ENCODE data around the gene AADAC.
"Not testable (repeated sequence)": the region's sequence is repeated elsewhere in the genome, so short reads cannot be mapped to it uniquely, and the experiment has no call there.

The AADAC gene

DNA sequence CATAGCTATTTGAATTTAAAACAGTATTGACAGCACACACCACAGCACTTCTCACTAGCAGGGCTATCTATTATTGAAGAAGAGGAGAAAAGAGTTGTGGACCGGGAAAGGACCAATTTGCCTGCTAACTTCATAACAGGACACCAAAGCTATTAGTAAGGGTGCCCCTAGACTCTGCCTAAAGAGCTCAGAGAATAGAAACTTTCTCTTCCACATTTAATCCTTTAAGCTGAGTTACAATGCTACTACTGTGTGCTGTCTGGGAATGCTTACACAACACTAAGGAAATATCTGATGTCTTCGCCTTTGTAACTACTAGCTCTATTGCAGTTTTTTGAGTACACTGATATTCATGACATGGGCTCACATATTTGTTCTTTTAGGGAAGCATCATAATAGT is 13.5 kb upstream of the AADAC start:
- H3K9ac ChIP-seq (ENCODE audit: low read length) = no peak overlapping the region
- no peaks in the 10 kb centered on the region for H3K27me3 ChIP-seq (ENCODE audit: control insufficient read depth, insufficient read depth, low read length)
- H3K4me1 ChIP-seq (ENCODE audit: control insufficient read depth, low read depth, low read length) = no peaks in the 10 kb centered on the region
- H3K27ac ChIP-seq (ENCODE audit: low read length) = no peak overlapping the region
- H3K36me3 ChIP-seq (ENCODE audit: control insufficient read depth, low read depth, low read length) = no peaks in the 10 kb centered on the region
- H3K9me3 ChIP-seq (ENCODE audit: control insufficient read depth, low read depth, low read length) = no peaks in the 10 kb centered on the region
- no peak overlapping the region for H3K4me3 ChIP-seq (ENCODE audit: low read length)

DNA sequence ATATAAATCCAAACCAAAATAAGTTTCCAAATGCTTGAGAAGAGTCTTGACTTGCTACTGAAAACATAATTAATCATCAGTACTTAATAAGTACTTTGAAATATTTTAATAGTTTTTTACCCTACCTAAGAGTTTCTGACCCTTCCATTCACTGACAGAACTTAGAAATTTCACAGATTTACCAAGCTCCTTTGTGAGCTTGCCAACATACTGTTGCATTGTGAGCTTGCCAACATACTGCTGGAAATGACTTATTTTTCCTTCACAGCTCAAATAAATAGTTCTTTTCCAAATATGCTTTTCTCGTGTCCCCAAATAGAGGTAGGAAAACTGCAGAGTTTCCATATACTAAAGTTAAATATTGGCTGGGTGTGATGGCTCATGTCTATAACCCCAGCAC is 9.6 kb upstream of the AADAC start:
- Histone ChIP-seq H3K27ac (ENCODE audit: low read length) (no peak overlapping the region), H3K9me3 (ENCODE audit: control insufficient read depth, low read depth, low read length) (no peaks in the 10 kb centered on the region), H3K4me3 (ENCODE audit: low read length) (no peak overlapping the region), H3K9ac (ENCODE audit: low read length) (no peak overlapping the region), H3K4me1 (ENCODE audit: control insufficient read depth, low read depth, low read length) (no peaks in the 10 kb centered on the region), H3K36me3 (ENCODE audit: control insufficient read depth, low read depth, low read length) (no peaks in the 10 kb centered on the region), H3K27me3 (ENCODE audit: control insufficient read depth, insufficient read depth, low read length) (no peaks in the 10 kb centered on the region)

DNA sequence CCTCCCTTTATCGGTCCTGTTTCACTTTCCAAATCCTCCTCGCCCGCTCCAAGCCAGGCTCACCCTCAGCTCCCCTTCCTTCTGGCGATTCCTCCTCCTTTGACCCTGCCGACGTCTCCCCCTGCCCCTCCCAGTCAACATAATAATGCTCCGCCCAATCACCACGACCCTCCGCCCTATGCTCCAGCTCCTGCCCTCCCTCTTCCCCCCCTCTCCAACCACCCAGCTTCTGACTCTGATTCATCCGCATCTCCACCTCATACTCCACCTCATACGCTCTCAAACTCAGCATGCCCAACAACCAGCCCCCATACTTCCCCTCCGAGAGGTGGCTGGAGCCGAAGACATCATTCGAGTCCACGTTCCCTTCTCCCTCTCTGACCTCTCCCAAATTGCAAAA is 7.1 kb upstream of the AADAC start:
- Histone ChIP-seq H3K9me3 (ENCODE audit: control insufficient read depth, low read depth, low read length) (no peaks in the 10 kb centered on the region), H3K4me3 (ENCODE audit: low read length) (no peak overlapping the region), H3K27me3 (ENCODE audit: control insufficient read depth, insufficient read depth, low read length) (no peaks in the 10 kb centered on the region), H3K4me1 (ENCODE audit: control insufficient read depth, low read depth, low read length) (no peaks in the 10 kb centered on the region), H3K36me3 (ENCODE audit: control insufficient read depth, low read depth, low read length) (no peaks in the 10 kb centered on the region), H3K27ac (ENCODE audit: low read length) (no peak overlapping the region), H3K9ac (ENCODE audit: low read length) (no peak overlapping the region)

DNA sequence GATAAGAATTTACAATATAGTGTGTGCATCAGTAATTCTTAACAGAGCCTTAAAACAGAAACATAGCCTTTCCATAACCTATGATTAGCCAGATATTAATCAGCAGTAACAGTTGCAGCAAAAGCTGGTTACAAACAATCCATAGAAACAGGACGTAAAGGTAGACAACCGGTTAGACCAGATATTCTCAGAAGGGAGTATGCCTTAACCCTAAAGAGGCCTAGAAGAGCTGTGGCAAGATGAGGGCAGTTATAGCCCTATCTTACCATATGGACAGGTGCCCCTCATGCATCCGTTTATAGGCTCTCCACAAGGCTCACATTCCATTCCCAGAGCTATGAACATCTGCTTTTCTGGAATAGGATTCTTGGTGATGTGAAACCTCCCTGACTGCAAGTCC is 5.0 kb upstream of the AADAC start:
- not testable (repeated sequence) for H3K36me3 ChIP-seq (ENCODE audit: control insufficient read depth, low read depth, low read length); H3K27me3 ChIP-seq (ENCODE audit: control insufficient read depth, insufficient read depth, low read length); H3K4me3 ChIP-seq (ENCODE audit: low read length); H3K9ac ChIP-seq (ENCODE audit: low read length); H3K9me3 ChIP-seq (ENCODE audit: control insufficient read depth, low read depth, low read length); H3K27ac ChIP-seq (ENCODE audit: low read length); H3K4me1 ChIP-seq (ENCODE audit: control insufficient read depth, low read depth, low read length)

DNA sequence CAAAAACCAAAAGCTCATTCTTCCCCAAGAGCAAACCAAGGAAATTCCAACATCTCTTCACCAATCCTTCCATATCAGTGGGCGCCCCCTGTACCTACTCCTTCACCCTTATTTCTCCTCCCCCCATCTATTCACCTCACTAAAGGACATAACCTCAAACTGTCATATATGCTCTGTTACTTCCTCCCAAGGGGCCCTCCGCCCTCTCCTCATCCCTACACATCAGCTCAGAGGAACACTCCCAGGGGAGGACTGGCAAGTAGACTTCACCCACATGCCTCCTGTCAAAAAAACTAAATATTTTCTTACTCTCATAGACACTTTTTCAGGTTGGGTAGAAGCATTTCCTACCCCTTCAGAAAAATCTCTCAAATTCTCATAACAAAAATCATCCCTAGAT is 2.4 kb upstream of the AADAC start:
- no peaks in the 10 kb centered on the region for H3K9me3 ChIP-seq (ENCODE audit: control insufficient read depth, low read depth, low read length)
- H3K4me3 ChIP-seq (ENCODE audit: low read length) = no peak overlapping the region
- H3K4me1 ChIP-seq (ENCODE audit: control insufficient read depth, low read depth, low read length) = no peaks in the 10 kb centered on the region
- H3K9ac ChIP-seq (ENCODE audit: low read length) = no peak overlapping the region
- H3K36me3 ChIP-seq (ENCODE audit: control insufficient read depth, low read depth, low read length) = no peaks in the 10 kb centered on the region
- H3K27ac ChIP-seq (ENCODE audit: low read length) = no peak overlapping the region
- no peaks in the 10 kb centered on the region for H3K27me3 ChIP-seq (ENCODE audit: control insufficient read depth, insufficient read depth, low read length)

DNA sequence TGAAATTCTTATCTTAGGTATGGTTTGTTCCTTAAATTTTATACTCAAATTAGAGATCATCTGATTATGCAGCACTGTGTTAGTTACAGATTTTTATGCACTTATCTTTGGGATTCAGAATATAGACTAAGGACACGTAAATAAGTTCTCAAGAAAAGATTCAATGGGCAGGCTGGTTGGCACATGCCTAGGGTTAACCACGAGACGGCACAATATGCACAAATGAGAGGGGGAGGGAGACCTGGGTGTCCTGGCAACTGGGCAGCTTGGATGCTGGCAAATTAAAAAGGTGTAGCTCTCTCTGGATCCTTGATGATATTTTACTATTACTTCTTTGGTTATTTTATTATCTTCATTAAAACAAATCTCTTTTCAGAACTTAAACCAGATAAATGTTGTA is 672 bp downstream of the AADAC start:
- H3K4me1 ChIP-seq (ENCODE audit: control insufficient read depth, low read depth, low read length) = no peaks in the 10 kb centered on the region
- H3K27me3 ChIP-seq (ENCODE audit: control insufficient read depth, insufficient read depth, low read length) = no peaks in the 10 kb centered on the region
- H3K27ac ChIP-seq (ENCODE audit: low read length) = no peak overlapping the region
- H3K9ac ChIP-seq (ENCODE audit: low read length) = no peak overlapping the region
- H3K9me3 ChIP-seq (ENCODE audit: control insufficient read depth, low read depth, low read length) = no peaks in the 10 kb centered on the region
- H3K36me3 ChIP-seq (ENCODE audit: control insufficient read depth, low read depth, low read length) = no peaks in the 10 kb centered on the region
- no peak overlapping the region for H3K4me3 ChIP-seq (ENCODE audit: low read length)

DNA sequence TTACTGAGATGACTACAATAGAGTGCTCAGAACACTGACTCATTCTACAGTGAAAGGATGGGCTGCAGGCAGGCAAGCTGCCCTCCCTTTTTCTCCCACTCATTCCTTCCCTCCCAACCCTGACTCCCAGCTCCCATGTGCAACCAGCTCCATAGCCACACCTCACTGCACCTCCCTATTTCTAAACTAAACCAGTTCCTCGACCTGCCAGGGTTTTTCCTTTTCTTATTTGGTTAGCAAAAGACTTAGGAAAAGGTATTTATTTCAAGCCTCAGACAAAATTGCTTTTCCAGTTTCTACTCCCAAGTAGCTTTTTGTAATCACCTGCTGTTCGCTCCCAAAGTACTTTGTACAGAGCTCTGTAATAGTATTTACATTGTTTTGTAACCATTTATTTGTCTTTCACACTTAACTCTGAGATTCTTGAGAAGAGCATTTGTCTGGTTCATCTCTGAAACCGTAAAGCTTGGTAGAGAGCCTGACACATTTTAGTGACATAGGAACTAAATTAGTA is 2.2 kb downstream of the AADAC start:
- Histone ChIP-seq H3K27me3 (ENCODE audit: control insufficient read depth, insufficient read depth, low read length) (no peaks in the 10 kb centered on the region), H3K4me3 (ENCODE audit: low read length) (no peak overlapping the region), H3K9ac (ENCODE audit: low read length) (no peak overlapping the region), H3K27ac (ENCODE audit: low read length) (no peak overlapping the region), H3K4me1 (ENCODE audit: control insufficient read depth, low read depth, low read length) (no peaks in the 10 kb centered on the region), H3K9me3 (ENCODE audit: control insufficient read depth, low read depth, low read length) (no peaks in the 10 kb centered on the region), H3K36me3 (ENCODE audit: control insufficient read depth, low read depth, low read length) (no peaks in the 10 kb centered on the region)

DNA sequence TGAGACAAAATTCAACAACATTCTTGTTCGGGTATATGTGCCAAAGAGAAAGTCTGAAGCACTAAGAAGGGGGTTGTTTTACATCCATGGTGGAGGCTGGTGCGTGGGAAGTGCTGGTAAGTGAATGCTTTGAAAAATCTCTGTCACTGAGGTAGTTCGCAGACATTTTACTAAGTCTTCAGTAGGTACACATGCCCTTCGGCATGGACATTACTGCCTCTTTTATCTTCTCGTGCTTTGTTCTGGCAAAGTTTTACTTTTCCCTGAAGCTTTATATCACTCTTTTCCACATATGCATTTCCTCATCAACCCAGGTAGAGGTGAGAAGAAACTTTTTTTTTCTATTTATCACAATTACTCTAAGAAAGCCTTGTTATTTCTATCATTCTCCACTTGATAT is 3.6 kb downstream of the AADAC start:
- Histone ChIP-seq H3K36me3 (ENCODE audit: control insufficient read depth, low read depth, low read length) (no peaks in the 10 kb centered on the region), H3K9me3 (ENCODE audit: control insufficient read depth, low read depth, low read length) (no peaks in the 10 kb centered on the region), H3K27ac (ENCODE audit: low read length) (no peak overlapping the region), H3K9ac (ENCODE audit: low read length) (no peak overlapping the region), H3K27me3 (ENCODE audit: control insufficient read depth, insufficient read depth, low read length) (no peaks in the 10 kb centered on the region), H3K4me1 (ENCODE audit: control insufficient read depth, low read depth, low read length) (no peaks in the 10 kb centered on the region), H3K4me3 (ENCODE audit: low read length) (no peak overlapping the region)

DNA sequence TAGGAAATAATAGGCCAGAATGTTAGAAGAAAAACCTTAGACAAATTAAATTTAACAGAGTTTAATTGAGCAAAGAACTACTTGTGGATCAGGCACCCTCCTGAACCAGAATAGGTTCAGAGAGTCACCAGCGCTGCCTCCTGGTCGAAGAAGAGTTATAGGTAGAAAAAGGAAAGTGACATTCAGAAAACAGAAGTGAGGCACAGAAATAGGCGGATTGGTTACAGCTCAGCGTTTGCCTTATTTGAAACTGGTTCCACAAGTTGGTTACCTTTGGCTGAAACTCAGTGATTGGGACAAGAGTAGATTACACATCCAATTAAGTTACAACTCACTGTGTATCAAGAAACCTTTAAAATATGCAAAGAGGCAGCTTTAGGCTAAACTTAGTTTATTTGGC is 4.4 kb downstream of the AADAC start:
- H3K4me3 ChIP-seq (ENCODE audit: low read length) = no peak overlapping the region

DNA sequence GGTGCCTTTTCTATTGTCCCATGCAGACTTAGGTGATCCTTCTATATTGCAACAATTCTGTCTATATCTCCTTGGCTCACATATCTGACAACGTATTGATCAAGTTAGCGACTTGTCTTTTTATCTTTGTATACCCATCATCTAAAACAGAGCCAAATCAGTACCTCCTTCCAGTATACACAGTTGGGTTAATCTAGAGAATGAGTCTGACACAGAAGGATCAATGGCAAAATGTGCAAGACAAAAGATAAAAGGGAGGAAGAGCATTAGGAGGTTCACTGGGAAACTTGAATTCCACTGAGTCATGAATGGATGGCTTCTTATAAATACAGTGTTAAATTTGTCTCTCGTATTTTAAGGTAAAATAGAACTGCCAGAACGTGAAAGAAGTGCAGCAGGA is 6.0 kb downstream of the AADAC start:
- H3K9ac ChIP-seq (ENCODE audit: low read length) = no peak overlapping the region
- H3K27me3 ChIP-seq (ENCODE audit: control insufficient read depth, insufficient read depth, low read length) = no peaks in the 10 kb centered on the region
- H3K4me1 ChIP-seq (ENCODE audit: control insufficient read depth, low read depth, low read length) = no peaks in the 10 kb centered on the region
- H3K9me3 ChIP-seq (ENCODE audit: control insufficient read depth, low read depth, low read length) = no peaks in the 10 kb centered on the region
- no peak overlapping the region for H3K27ac ChIP-seq (ENCODE audit: low read length)
- no peak overlapping the region for H3K4me3 ChIP-seq (ENCODE audit: low read length)
- H3K36me3 ChIP-seq (ENCODE audit: control insufficient read depth, low read depth, low read length) = no peaks in the 10 kb centered on the region

More for the DNA sequence above, 4.4 kb downstream of the AADAC start:
- no peak overlapping the region for H3K9ac ChIP-seq (ENCODE audit: low read length)
- no peaks in the 10 kb centered on the region for H3K36me3 ChIP-seq (ENCODE audit: control insufficient read depth, low read depth, low read length)
- H3K27ac ChIP-seq (ENCODE audit: low read length) = no peak overlapping the region
- no peaks in the 10 kb centered on the region for H3K9me3 ChIP-seq (ENCODE audit: control insufficient read depth, low read depth, low read length)
- H3K27me3 ChIP-seq (ENCODE audit: control insufficient read depth, insufficient read depth, low read length) = no peaks in the 10 kb centered on the region
- no peaks in the 10 kb centered on the region for H3K4me1 ChIP-seq (ENCODE audit: control insufficient read depth, low read depth, low read length)

DNA sequence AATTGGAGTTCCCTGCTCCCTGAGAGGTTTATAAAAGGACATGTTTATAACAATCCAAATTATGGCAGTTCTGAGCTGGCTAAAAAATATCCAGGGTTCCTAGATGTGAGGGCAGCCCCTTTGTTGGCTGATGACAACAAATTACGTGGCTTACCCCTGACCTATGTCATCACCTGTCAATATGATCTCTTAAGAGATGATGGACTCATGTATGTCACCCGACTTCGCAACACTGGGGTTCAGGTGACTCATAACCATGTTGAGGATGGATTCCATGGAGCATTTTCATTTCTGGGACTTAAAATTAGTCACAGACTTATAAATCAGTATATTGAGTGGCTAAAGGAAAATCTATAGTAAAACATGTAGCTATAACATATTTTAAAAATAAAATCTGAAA is 13.9 kb downstream of the AADAC start:
- Histone ChIP-seq H3K4me1 (ENCODE audit: control insufficient read depth, low read depth, low read length) (no peaks in the 10 kb centered on the region), H3K27ac (ENCODE audit: low read length) (no peak overlapping the region), H3K9me3 (ENCODE audit: control insufficient read depth, low read depth, low read length) (no peaks in the 10 kb centered on the region), H3K9ac (ENCODE audit: low read length) (no peak overlapping the region), H3K27me3 (ENCODE audit: control insufficient read depth, insufficient read depth, low read length) (no peaks in the 10 kb centered on the region), H3K36me3 (ENCODE audit: control insufficient read depth, low read depth, low read length) (no peaks in the 10 kb centered on the region), H3K4me3 (ENCODE audit: low read length) (no peak overlapping the region)

DNA sequence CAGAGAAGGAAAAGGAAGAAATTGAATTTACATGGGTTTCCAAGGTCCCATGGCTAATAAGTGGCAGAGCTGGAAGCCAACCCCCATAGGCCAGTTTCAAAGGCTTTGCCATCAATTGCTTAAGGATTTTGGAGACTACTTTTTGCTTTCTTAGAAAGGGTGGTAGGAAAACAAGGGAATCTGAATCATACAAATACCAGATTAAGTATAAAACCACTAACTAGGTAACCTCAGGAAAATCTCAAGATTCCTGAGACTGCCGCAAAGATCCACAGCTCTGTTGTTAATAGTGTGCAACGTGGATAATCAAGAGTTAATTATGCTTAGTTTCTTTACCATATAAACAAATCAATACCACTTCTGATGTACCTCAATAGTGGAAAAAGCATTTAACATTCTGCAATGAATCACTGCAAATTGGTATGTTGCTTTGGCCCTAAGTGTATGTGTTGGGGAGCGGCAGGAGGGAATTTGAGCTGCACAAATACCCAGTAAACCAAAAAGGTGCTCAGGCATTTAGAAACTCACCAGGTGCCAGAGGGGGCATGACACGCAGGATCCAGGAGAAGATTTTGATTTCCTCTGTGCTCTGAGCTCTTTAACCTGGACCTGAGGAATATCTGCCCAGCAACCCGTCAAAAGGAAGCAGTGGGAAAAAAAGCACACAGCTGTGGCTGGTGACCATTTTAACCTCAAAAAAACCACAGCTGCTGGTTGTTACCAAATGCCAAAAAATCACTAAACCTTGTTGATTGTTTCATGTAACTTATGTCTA is 22.0 kb downstream of the AADAC start:
- Histone ChIP-seq H3K9ac (ENCODE audit: low read length) (no peak overlapping the region), H3K36me3 (ENCODE audit: control insufficient read depth, low read depth, low read length) (no peaks in the 10 kb centered on the region), H3K4me1 (ENCODE audit: control insufficient read depth, low read depth, low read length) (peaks cover 9% of the 10 kb centered on the region), H3K27ac (ENCODE audit: low read length) (no peak overlapping the region), H3K27me3 (ENCODE audit: control insufficient read depth, insufficient read depth, low read length) (no peaks in the 10 kb centered on the region), H3K9me3 (ENCODE audit: control insufficient read depth, low read depth, low read length) (no peaks in the 10 kb centered on the region), H3K4me3 (ENCODE audit: low read length) (no peak overlapping the region)

Data from iPS-18a (cell line).